Measurements from ENCODE around the gene TMEM232.
"Not testable (repeated sequence)": the region's sequence is repeated elsewhere in the genome, so short reads cannot be mapped to it uniquely, and the experiment has no call there.

TMEM232 gene

DNA sequence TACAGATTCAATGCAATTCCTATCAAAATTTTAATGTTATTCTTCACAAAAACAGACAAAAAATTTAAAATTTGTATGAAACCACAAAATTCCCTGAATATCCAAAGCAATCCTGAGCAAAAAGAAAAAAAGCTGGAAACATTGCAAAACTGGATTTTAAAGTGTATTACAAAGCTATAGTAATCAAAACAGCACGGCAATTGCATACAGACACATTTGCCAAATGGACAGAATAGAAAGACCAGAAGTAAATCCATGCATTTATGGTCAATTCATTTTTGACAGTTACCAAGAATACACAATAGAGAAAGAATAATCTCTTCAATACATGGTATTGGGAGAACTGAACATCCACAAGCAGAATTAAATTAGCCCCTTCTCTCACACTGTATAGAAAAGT lies 110.5 kb downstream of the TMEM232 start:
- DNase-seq = no peak

GRCh38 chr5:110612794-110613247 lies 113.7 kb downstream of the TMEM232 start:
- DNase-seq = no peak

GRCh38 chr5:110611817-110612216 lies 114.7 kb downstream of the TMEM232 start:
- no peak for DNase-seq

GRCh38 chr5:110594866-110595265 lies 131.6 kb downstream of the TMEM232 start:
- DNase-seq = no peak

- no peak for DNase-seq
These were observed 136.3 kb downstream of the TMEM232 start for GRCh38 chr5:110590187-110590586.

- DNase-seq = no peak
These were observed 138.0 kb downstream of the TMEM232 start for GRCh38 chr5:110588286-110588980.

GRCh38 chr5:110580625-110581024 lies 145.8 kb downstream of the TMEM232 start:
- DNase-seq = no peak

GRCh38 chr5:110572729-110573128 lies 153.7 kb downstream of the TMEM232 start:
- no peak for DNase-seq

- no peak for DNase-seq
These were observed 164.3 kb downstream of the TMEM232 start for GRCh38 chr5:110562191-110562590.

GRCh38 chr5:110561510-110561909 lies 165.0 kb downstream of the TMEM232 start:
- no peak for DNase-seq

- DNase-seq = no peak
These were observed 177.2 kb downstream of the TMEM232 start for GRCh38 chr5:110549301-110549700.

DNA sequence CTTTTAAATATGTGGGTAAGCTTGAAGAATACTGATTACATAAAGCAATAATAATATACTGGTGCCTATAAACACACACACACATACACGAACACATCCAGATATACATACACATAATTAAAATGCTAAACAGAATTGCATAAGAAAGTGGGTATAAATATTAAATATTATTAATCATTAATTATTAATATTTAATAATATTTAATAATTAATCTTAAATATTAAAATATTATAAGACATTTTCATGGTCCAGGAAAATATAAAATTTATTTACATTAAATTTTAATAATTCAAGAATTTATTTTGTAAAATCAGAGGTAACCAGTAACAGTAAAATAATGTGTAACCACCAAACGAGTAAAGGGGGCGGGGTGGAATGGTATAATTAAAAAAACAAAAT lies 178.3 kb downstream of the TMEM232 start:
- DNase-seq = no peak

DNA sequence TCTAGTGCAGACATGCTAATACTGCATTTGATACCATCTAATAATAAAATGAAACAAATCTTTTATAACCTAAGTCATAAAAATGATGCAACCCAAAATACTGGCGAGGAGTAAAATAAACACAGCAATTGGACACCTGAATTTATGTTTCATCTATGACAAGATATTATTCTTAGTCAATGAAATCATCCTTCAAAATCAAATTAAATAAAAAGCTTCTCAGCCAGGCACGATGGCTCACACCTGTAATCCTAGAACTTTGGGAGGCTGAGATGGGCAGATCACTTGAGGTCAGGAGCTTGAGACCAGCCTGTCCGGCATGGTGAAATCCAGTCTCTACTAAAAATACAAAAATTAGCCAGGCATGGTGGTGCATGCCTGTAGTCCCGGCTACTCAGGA lies 179.0 kb downstream of the TMEM232 start:
- no peak for DNase-seq

GRCh38 chr5:110545716-110546115 lies 180.8 kb downstream of the TMEM232 start:
- DNase-seq = no peak

DNA sequence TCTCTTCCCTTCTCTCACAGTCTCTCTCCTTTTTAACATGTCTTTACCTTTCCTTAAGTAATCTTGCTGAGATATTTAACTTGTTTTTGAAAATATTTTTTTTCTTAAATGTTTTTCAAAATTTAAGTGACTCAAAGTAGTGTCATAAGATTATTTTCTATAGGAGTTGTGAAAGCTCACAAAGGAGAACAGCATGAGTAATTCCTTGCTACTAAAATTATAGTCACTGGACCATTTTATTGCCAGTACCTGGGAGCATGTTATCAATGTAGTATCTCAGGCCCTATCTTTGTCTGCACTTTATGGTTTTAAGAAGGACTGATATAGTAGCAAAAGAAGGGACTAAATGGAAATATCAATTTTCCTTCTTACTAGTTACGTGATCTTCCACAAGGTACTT lies 181.9 kb downstream of the TMEM232 start:
- no peak for DNase-seq

- no peak for DNase-seq
These were observed 183.5 kb downstream of the TMEM232 start for GRCh38 chr5:110542949-110543348.

DNA sequence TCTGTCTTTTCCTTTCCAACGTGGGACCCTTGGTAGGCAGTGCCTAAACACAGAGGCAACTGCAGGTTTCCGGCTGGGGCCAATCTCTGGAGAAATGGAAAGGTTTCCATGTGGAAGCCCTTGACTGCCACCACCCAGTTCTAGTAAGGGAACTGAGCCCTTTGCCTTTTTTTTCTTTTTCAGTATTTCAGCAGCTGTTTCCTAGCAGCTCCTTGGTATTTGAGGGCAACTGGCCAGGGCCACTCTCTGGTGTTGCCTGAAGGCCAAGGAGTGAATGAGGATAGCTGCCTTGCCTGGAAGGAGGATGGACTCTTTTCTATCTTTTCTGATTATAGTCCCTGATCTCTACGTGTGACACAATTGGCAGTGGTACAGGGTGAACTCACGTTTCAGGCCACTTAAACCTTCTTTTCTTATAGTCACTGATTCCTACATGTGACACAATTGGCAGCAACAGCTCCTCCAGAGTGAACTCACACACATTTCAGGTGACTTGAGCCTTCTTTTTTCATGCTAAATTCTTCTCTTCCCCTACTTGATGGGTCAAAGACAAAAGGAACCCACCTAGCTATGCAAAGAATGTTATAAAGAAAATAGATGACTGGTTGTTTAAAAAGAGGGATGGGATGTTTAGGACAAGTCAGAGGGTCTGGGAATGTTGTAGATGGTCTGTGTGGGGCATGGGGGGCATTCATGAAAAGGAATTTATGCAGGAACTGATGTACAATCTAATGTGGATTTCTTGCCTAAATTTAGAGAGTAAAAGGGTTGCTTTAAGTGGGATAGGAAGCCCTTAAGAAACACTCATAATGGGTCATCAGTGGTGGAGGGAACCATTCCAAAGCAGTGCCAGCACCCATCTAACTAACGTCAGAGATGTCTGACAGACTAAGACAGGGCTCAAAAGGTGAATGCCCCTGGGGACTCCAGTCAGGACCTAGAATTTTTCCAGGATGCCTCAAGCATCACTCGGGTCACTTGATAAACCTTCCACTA lies 190.1 kb downstream of the TMEM232 start:
- no peak for DNase-seq

DNA sequence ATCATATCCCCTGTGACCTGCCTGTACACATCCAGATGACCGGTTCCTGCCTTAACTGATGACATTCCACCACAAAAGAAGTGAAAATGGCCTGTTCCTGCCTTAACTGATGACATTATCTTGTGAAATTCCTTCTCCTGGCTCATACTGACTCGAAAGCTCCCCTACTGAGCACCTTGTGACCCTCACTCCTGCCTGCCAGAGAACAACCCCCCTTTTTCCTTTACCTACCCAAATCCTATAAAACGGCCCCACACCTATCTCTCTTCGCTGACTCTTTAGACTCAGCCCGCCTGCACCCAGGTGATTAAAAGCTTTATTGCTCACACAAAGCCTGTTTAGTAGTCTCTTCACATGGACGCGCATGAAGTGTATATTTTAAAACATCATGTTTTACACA lies 191.3 kb downstream of the TMEM232 start:
- DNase-seq = not testable (repeated sequence)

- no peak for DNase-seq
These were observed 200.7 kb downstream of the TMEM232 start for GRCh38 chr5:110525762-110526161.

DNA sequence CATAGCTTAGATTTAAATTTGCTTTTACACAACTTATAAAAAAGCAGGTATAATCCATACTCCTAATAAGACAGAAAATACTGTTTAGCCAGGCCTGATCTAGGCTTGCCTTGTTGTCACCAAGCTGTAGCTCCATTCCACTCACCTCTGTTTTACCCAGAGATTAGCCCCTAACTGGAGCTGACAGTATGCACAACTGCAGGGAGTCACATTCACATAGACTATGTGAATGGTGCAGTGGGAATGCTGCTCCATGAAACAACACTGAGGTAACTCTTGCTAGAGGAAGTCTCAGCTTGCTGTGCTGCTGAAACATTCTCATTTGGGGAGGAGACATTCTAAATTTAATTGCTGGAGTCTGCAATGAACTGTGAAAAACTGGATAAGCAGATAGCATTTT lies 209.1 kb downstream of the TMEM232 start:
- DNase-seq = no peak

DNA sequence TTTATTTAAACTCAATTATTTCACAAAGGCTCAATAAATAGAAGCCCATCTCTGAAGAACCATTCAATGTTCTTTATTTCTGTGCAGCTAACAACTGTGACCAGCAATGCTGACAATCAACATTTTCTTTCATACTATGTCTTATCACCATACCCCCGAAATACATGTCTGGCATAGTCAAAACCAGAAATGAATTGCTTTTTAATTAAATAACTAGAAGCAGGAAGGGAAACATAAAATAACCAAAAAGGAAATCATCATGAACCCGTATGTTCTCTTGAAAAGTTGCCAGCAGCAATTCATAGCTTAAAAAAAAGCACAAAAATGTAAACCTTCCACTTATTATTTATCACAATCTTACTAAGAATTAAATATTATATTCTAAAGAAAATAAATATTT lies 212.4 kb downstream of the TMEM232 start:
- DNase-seq = no peak

DNA sequence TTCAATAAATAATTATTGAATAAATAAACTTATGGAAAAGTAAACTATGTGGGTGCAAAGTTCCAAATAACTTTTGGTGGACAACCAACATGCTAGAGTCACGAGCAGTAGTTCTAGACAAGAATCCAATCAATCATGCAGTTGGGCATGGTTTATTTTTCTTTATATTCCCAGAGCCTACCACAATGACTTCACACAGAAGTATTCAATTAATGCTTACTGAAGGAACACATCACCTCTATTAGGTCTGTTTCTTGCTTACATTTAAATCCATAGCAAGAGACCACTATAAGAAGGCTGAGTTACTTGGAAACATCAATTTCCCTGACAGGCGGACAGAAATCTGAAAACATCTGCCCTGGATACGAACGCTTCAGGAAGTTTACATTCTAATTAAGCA lies 214.2 kb downstream of the TMEM232 start:
- DNase-seq = no peak

GRCh38 chr5:110510146-110510545 lies 216.3 kb downstream of the TMEM232 start:
- DNase-seq = no peak

DNA sequence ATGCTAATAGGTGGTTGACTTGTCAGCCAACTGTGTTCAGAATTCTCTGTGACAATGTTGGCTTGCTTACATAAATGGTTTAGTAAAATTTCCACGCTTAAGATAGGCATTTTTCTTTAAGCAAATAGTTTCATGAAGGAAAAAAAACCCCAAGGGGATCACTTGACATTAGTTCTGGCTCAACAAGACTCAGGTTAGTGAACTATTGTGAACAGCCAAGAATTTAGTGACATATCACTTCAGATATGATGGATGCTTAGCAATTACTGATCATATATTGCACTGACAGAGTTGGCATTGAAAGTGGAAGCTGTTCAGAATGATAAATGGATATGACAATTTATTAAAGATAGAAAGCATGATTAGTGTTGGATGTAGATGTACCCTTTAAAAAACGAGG lies 218.5 kb downstream of the TMEM232 start:
- DNase-seq = no peak
